ENCODE data around the gene AQR. TPM values are rescaled to one million over a fixed set of nuclear protein-coding genes. Genes with fewer than 3 reads are reported as not detected.

The AQR gene
- total and polyA plus RNA-seq, 2 of the 8 experiments (the other 6 are each of a cell fraction or from before 2014, with no cell fraction given) = 34.5 to 57.6 TPM

DNA sequence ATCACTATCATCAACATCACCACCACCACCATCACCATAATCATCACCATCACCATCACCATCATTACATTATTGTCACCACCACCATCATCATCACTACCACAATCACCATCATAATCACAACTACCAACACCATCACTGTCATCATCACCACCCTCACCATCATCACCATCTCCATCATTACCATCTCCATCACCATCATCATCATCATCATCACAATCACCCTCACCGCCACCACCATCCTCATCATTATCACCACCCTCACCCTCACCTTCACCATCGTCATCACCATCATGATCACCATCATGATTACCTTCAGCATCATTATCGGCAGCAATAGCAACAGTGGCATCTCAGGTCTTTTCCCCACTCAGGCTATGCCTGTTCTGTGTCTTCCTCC is 131.3 kb downstream of the AQR start:
- WGBS, 2 experiments (ENCODE audit: extremely low coverage in 1 of 2, insufficient coverage in 1 of 2, insufficient read length in 1 of 2, insufficient replicate concordance in 2 of 2, low coverage in 1 of 2, low lambda C conversion rate in 2 of 2, missing lambda C conversion rate in 1 of 2) = 91% methylated on average over 3 of the region's 3 CpGs; no CpG with 5 or more reads in 1 of the 2 experiments
- TF ChIP-seq RFX5 (IDR thresholded peaks at IDR 0.05; ENCODE audit: borderline replicate concordance, low read depth, low read length) (no peak), SP1 (IDR thresholded peaks at IDR 0.05; ENCODE audit: low read depth, low read length) (no peak), POU5F1 (IDR thresholded peaks at IDR 0.05; ENCODE audit: low read depth, low read length) (no peak), KDM1A (IDR thresholded peaks at IDR 0.05; ENCODE audit: borderline replicate concordance, low read length) (no peak), ASH2L (IDR thresholded peaks at IDR 0.05; ENCODE audit: low read length) (no peak), KDM4A (IDR thresholded peaks at IDR 0.05; ENCODE audit: low read depth, low read length, severe bottlenecking) (no peak), BACH1 (IDR thresholded peaks at IDR 0.05; ENCODE audit: low read length) (no peak), KDM5A (IDR thresholded peaks at IDR 0.05; ENCODE audit: low read length) (no peak), ZNF274 (IDR thresholded peaks at IDR 0.05; ENCODE audit: borderline replicate concordance, extremely low read depth, low read length) (no peak), CBX5 (IDR thresholded peaks at IDR 0.05; ENCODE audit: low read depth, low read length) (no peak), SIX5 (IDR thresholded peaks at IDR 0.05; ENCODE audit: low read depth, low read length) (no peak), PHF8 (conservative IDR thresholded peaks at IDR 0.05; ENCODE audit: low read depth, low read length) (no peak), RBBP5 (IDR thresholded peaks at IDR 0.05; ENCODE audit: borderline replicate concordance, low read depth, low read length) (no peak), NRF1 (IDR thresholded peaks at IDR 0.05; ENCODE audit: low read depth, low read length) (no peak)
- TF ChIP-seq, protein P1, sequence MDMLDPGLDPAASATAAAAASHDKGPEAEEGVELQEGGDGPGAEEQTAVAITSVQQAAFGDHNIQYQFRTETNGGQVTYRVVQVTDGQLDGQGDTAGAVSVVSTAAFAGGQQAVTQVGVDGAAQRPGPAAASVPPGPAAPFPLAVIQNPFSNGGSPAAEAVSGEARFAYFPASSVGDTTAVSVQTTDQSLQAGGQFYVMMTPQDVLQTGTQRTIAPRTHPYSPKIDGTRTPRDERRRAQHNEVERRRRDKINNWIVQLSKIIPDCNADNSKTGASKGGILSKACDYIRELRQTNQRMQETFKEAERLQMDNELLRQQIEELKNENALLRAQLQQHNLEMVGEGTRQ (IDR thresholded peaks at IDR 0.05; ENCODE audit: low read length) = no peak

More for the DNA sequence above, 131.3 kb downstream of the AQR start:
- no peaks in the 10 kb centered on the region for H3K79me2 ChIP-seq (ENCODE audit: control insufficient read depth in 1 of 2, insufficient read depth in 2 of 2, low read length in 2 of 2)
- H2BK12ac ChIP-seq (ENCODE audit: low read depth, low read length) = no peak overlapping the region
- H3K9ac ChIP-seq (replicated peaks in 1 of 4; ENCODE audit: extremely low read depth in 1 of 4, low read depth in 3 of 4, low read length in 3 of 4) = no peak overlapping the region
- H3K27ac ChIP-seq (ENCODE audit: low read depth, low read length) = no peak overlapping the region
- H3K4ac ChIP-seq (replicated peaks; ENCODE audit: insufficient read length, low read depth, low read length) = no peak overlapping the region
- no peak overlapping the region for H3K14ac ChIP-seq (ENCODE audit: insufficient read length)
- H3K9me3 ChIP-seq (ENCODE audit: insufficient read depth in 2 of 2, low read depth in 1 of 2, low read length in 1 of 2) = no peaks in the 10 kb centered on the region
- H2AFZ ChIP-seq (ENCODE audit: low read length) = no peak overlapping the region
- H3K4me1 ChIP-seq (replicated peaks in 1 of 4; ENCODE audit: control insufficient read depth in 3 of 4, insufficient read depth in 4 of 4, low read length in 3 of 4) = no peaks in the 10 kb centered on the region
- H2BK120ac ChIP-seq (replicated peaks; ENCODE audit: low read depth, low read length) = no peak overlapping the region
- no peak overlapping the region for H4K8ac ChIP-seq (ENCODE audit: extremely low read depth, insufficient read depth, low read length)
- no peak overlapping the region for H3K4me2 ChIP-seq (ENCODE audit: insufficient read depth in 1 of 2, low read depth in 2 of 2, low read length in 2 of 2)
- no peaks in the 10 kb centered on the region for H3K79me1 ChIP-seq (ENCODE audit: low read depth, low read length)
- H4K20me1 ChIP-seq (replicated peaks in 1 of 2; ENCODE audit: control insufficient read depth in 1 of 2, insufficient read depth in 2 of 2, low read length in 2 of 2) = peaks cover 0 to 2% of the 10 kb centered on the region in 2 experiments
- no peak overlapping the region for H3K23ac ChIP-seq (ENCODE audit: insufficient read length)
- no peaks in the 10 kb centered on the region for H3K27me3 ChIP-seq (replicated peaks in 1 of 4; ENCODE audit: control insufficient read depth in 3 of 4, extremely low read depth in 1 of 4, insufficient read depth in 3 of 4, low read length in 3 of 4)
- H2AK5ac ChIP-seq (ENCODE audit: low read depth, low read length) = no peak overlapping the region
- FAIRE-seq (no peak), DNase-seq (ENCODE audit: low read depth in 1 of 2, low spot score in 2 of 2) (no peak)
- peaks cover 4% of the 10 kb centered on the region; the same call in 1 of the 2 replicates for H3K23me2 ChIP-seq (ENCODE audit: low read depth, low read length)
- ChIA-PET POLR2A (ENCODE audit: partially characterized antibody) (no interaction called here), CTCF (ENCODE audit: partially characterized antibody) (interaction anchor here (1.0 kb wide), 1 partner anchor 144 kb away, joined by 3 read pairs; no protein-coding TSS in a partner anchor)
- H4K5ac ChIP-seq (ENCODE audit: insufficient read length, low read depth, low read length) = no peak overlapping the region
- H3K4me3 ChIP-seq (ENCODE audit: extremely low read depth in 1 of 4, insufficient read depth in 2 of 4, low read depth in 3 of 4, low read length in 4 of 4) = no peak overlapping the region
- no peak overlapping the region for H2BK15ac ChIP-seq (ENCODE audit: low read length)
- H2BK5ac ChIP-seq (ENCODE audit: low read depth, low read length) = no peak overlapping the region
- no peak overlapping the region for H4K91ac ChIP-seq (replicated peaks; ENCODE audit: insufficient read length, low read length)
- no peak overlapping the region for H2BK20ac ChIP-seq (ENCODE audit: low read length)
- no peaks in the 10 kb centered on the region for H3K36me3 ChIP-seq (ENCODE audit: control insufficient read depth in 2 of 4, insufficient read depth in 4 of 4, low read length in 3 of 4)
- no peak overlapping the region for H3K18ac ChIP-seq (ENCODE audit: extremely low read depth, low read length)
- no peak overlapping the region for H3K56ac ChIP-seq (replicated peaks; ENCODE audit: insufficient read length, low read depth, low read length)
